Measurements from ENCODE around the gene UACA.

- TF ChIP-seq TCF4 (CRISPR knock-in tag; IDR thresholded peaks at IDR 0.05; ENCODE audit: borderline replicate concordance): no peak
- no peak for TF ChIP-seq CSDC2 (CRISPR knock-in tag; IDR thresholded peaks at IDR 0.05)
- no peak for TF ChIP-seq ZNF8 (CRISPR knock-in tag; IDR thresholded peaks at IDR 0.05)
- no peak for TF ChIP-seq CREB5 (CRISPR knock-in tag; IDR thresholded peaks at IDR 0.05; ENCODE audit: low read depth)
- TF ChIP-seq ARNTL (CRISPR knock-in tag; IDR thresholded peaks at IDR 0.05; ENCODE audit: borderline replicate concordance, low read depth): no peak
- no peak for TF ChIP-seq ZNF565 (CRISPR knock-in tag; conservative IDR thresholded peaks at IDR 0.05; ENCODE audit: low read depth)
- TF ChIP-seq RARB (CRISPR knock-in tag; IDR thresholded peaks at IDR 0.05): no peak
- no peak for TF ChIP-seq BACH2 (CRISPR knock-in tag; IDR thresholded peaks at IDR 0.05; ENCODE audit: borderline replicate concordance)
- TF ChIP-seq PATZ1 (CRISPR knock-in tag; IDR thresholded peaks at IDR 0.05; ENCODE audit: borderline replicate concordance): no peak
- no peak for TF ChIP-seq ZNF70 (CRISPR knock-in tag; IDR thresholded peaks at IDR 0.05)
- no peak for TF ChIP-seq ZFP30 (CRISPR knock-in tag; IDR thresholded peaks at IDR 0.05)
- TF ChIP-seq ZFP3 (CRISPR knock-in tag; IDR thresholded peaks at IDR 0.05): no peak
Observed at GRCh38 chr15:70802629-70803028, 39.3 kb upstream of the UACA start.

Measured in SK-N-SH treated with all-trans-retinoic acid at 6 μM for 48 hours (cell line).